GDM1 (cell line): ENCODE results near the gene SLC4A8.

Source experiments
- DNase-seq: peaks from one replicate; lab custom pipeline; 2025; lab: John Stamatoyannopoulos, UW

The SLC4A8 gene

DNA sequence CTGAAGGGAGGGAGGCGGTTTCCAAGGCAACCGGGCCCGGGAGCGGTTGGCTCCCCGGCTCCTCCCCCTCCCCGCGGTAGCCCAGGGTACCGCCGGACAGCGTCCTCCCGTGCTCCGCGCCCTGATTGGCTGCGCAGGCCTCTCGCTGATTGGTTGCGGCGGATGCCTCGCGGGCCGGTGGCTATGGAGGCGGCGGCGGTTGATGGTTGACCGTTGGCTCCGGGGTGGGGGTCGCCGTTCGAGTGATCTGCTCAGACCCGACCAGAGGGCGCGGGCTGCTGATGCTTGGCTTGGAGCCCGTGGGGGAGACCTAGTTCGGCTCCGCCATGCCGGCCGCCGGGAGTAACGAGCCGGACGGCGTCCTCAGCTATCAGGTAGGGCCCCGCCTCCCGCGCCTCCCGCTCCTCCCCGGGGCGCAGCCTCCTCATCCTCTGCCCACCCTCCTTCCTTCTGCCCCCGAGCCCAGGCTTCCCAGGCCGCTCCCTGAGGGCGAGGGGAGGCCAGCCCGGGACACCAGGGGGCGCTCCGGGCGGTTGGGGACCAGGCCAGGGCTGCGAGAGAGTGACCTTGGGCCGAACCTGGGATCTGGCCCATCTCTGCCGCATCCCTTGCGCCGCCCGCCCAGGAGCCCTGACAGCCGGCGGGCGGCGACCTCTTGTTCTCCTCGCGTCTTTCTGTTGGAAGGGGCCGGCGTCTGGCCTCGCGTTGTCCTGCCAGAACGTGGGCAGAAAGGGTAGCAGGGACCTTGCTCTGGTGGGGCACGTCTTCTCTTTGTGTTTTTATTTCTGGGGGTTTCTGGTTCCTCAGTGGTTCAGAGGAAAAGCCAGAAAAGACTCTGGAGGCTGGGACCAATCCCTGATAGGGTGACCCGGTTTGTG lies at the start of gene SLC4A8:
Gene SLC4A8 (plus strand): TSS at position 170 of the 878 bp plus-strand sequence. CDS start 157 bp downstream, at position 327.
- peak; percentile 73 for DNase-seq

DNA sequence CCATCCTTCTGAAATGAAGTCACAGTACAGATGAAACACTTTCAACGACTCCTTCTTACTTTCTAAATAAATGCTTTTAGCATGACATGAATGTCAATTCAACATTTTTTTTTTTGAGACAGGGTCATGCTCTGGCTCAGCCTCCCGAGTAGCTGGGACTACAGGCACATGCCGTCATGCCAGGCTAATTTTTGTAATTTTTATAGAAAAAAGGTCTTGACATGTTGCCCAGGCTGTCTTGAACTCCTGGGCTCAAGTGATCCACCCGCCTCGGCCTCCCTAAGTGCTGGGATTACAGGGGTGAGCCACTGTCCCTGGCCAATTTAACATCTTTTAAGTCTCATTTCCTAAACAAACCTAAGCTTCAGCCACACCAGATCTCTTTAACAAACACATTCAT lies 49.8 kb upstream of the SLC4A8 start:
- DNase-seq = no peak

DNA sequence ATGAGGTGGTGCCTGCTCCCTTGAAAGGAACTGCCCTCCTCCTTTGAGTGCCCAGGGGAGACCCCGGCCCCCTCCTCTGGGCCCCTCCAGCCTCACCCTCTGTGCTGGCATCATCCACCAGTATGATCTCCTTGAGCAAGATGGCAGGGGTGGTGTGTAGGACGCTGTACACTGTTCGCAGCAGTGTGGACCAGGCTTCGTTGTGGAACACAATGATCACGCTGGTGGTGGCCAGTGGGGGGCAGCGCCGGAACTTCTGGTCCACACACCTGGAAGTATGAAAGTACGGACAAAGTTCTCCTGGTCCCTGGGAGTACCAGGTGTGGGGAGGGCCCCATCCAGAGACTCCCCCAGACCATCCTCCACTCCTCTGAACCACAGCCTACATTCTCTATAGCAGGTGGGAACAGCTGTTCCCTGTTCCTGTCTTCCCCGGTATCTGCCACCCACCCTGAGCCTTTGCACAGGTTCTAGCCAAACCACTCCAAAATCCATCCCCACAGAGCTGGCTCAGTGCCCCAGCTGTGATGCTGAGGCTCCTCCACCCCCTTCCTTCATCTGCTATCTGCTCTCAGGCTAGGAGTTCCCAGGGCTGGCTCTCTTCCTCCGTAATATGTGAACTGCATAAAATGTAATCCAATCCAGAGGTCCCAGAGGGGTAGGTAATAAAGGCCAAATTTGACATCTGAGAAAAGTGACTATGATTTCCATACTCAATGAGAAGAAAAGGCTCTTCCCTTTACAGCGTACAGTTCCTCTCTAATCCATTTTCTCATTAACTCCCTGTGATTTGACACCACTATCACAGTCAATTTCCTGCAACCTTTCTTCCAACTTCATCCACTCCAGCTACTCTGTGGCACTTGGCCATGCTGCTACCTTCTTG lies 47.3 kb upstream of the SLC4A8 start:
- no peak for DNase-seq

DNA sequence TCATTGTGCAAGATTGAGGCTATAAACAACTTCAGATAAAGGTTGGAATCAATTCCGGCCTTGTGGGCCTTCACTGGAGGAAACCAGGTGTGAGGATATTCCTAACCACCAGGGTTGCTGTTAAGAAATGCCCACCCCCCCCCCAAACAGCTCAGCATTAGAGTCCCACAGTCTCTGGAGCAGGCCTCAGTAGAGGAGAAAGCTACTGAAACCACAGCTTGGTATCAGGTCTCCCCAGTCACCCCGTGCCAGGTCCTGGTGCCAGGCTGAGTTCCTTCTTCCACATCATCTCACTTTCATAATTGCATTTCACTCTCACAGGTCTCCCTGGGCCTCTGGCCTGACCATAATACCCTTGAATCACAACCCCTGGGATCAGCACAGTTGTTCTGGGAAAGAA lies 45.9 kb upstream of the SLC4A8 start:
- no peak for DNase-seq

DNA sequence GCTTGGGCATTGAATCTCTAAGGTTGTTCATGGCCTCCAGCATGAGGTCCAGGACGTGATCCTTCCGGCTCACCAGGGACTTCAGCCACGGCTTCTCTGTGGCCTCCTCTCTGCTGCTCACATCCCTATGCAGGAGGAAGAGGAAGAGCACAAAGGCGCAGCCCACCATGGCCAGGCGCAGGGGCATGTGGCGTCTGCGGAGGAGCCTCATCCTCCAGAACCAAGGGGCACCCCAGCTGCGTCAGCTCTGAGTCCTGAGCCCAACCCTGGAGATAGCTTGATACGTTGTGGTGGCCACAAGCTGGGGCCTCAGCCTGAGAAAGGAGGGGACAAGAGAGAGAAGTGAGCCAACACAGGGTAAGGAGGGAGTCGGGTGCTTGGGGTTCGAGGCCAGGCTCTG lies 45.1 kb upstream of the SLC4A8 start:
- DNase-seq = no peak

DNA sequence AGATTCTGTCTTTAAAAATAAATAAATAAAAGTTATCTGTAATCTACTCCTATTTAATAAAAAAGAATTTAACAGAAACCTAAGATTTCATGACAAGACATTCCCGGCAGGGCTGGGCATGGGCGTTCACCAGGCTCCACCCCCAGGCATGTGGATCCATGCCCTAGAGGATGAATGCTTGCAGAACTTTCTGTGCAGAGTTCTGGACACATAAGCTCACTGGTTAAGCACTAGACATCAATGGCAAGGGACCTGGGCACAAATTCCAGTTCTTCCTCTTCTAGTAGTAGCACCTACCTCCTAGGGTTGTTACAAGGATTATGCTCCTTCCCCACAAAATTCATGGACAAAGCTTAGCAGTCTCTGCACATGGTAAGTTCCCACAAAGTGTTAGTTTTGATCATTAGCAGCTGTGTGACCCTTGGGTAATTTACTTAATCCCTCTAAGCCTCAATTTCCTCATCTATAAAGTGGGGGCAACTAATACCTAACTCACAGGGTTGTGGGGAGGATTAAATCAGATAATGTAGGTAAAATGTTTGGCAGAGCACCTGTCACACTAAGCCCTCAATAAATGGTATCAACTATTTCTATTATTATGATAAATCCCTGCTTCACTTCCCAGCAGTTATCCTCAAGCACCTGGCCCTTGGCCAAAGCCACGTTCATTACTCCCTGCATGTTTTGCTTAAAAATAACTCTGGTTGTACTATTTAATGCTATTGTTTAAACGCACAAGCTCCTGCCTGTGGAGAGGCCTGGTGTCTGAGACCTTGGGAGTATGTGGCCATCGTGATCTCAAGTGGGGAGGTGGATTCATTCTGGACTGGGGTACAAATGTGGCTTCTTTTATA lies 43.2 kb upstream of the SLC4A8 start:
- no peak for DNase-seq

DNA sequence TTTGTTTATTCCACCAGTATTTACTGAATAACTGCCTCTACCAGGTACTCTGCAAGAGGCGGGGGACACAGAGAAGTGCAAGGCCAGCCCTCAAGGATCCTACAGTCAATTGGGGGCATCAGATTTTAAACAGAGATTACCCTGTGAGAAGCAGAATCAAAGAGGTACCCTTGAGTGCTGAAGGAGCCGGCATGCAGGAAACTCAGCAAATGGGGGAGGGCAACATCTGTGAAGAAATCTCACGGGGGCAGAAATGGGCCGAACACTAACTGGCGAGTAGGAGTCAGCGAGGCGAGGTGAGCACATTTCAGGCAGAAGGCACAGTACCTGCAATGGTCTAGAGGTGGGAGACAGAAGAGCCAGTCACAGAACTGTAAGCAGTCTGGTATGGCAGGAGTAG lies 42.5 kb upstream of the SLC4A8 start:
- DNase-seq = no peak

DNA sequence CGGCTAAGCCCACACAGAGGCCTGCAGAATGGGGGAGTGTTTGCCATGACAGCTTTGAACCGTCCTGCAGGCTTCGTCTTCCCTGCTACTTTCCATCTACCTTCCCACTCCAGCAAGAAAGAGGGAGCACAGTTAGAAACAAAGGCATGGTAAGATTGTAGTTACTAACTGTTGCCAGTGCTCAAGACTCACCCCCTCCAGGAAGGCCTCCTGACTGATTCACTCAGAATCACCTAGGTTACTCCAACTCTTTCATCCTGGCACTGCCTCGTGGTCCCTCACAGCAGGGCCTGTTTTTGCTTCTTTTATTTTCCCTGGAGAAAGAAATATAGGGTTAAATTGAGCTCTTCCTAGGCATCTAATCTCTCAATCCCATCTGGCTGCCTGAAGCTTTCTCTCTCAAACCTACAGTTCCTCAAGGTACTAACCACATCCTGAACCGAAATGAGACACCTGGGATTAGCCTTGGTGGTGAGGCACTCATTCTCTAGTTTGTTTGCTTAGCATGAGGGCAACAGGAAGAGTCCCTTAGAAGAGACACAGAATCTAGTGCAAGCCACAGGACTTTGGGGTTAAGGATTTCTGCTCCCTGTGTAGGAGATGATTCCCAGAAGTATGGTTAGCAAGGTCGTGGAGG lies 41.2 kb upstream of the SLC4A8 start:
- DNase-seq = peak; percentile 18

DNA sequence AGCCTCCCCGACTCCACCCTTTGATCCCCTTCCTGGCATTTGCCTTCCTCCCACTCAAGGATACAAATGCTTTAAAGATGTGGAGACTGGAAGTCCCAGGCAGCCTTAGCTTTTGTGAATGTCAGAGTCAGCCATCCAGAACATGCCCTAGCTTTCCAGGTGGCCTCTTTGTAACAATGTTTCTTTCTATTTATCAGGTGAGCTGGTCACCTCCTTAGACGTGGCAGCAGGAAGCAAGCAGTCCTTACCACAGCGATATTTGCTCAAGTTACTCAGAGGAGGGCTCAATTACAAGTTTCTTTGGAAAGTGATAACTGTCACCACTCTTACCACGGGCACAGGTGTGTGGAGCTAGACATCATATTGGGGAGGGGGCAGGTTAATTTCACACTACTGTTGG lies 38.3 kb upstream of the SLC4A8 start:
- no peak for DNase-seq

DNA sequence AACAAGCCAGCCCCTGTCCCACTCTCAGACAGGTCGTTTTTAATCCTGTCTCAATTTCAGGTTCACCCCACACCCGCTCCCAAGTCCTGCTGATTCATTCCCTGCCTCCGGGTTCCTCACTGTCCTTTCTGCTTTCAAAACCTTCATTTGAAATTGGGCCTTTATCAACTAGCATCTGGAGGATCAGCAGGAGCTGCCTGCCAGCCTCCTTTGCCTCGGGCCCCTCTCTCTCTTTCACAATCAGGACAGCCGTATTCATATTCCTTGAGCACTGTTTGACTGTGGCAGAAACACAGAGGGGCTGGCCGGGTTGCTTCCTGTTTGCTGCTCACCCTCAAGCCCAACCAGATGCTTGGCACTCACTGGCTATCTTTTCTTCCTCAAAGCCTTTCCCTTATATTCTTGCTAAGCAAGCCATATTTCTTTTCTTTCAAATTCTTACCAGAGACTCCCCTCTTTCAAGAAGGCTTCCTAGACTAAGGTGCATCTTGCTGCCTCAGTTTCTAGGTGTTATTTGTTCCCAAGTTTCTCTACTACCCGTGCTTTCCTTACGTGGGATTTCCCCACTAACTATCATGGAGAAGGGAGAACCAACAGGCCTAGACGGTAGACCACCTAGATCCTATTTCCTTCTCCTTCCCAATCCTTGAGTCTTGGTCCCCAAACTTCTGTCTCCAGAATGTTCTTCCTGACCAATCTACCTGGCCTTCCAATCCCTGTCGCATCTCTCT lies 36.4 kb upstream of the SLC4A8 start:
- DNase-seq = peak; percentile 49

DNA sequence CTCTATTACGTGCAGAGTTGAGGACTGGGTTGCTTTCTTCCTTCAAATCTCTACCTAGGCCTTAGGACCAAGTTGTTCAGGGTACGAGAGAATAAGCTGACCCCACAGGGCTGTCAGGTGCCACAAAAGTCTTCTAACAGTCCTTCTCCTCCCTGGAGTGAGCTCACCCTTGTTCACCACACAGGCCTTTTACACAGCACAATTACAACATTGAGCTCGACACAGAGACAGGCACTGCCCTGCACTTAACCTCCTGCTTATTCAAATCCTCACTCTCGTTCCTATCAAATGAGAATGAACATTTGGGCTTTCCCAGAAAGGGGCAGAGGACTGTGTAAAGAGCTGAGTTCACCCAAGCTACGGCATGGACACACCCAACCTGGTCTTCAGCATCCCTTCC lies 35.8 kb upstream of the SLC4A8 start:
- no peak for DNase-seq

DNA sequence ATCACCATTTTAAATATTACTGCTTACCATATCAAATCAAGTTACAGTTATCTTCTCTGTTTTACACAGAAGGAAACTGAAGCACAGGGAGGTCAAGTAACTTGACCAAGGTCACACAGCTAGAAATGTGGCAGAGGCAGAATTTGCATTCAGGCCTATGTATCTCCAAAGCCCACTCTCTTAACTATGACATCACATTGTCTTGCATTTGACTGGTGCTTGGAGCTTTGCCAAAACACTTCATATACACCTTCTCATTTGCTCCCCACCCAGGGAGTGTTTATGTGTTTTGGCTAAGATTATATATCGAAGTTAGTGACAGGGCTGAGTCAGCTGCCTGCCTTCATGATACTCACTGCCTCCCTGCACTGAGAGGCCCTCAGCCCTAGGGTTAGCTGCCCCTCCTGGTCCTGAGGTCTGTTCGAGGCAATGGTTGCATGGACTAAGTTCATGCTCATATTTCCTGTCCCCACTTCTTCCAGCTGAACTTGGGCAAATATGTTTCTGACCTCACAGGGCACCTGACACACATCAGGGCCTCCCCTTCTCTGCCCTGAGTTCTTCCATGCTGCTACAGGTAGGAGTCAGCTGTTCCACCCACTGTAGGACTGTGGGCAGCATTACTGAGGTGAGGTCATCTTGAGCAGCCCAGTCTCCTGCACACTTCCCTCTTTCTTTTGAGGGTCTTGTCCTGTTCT lies 35.2 kb upstream of the SLC4A8 start:
- no peak for DNase-seq

DNA sequence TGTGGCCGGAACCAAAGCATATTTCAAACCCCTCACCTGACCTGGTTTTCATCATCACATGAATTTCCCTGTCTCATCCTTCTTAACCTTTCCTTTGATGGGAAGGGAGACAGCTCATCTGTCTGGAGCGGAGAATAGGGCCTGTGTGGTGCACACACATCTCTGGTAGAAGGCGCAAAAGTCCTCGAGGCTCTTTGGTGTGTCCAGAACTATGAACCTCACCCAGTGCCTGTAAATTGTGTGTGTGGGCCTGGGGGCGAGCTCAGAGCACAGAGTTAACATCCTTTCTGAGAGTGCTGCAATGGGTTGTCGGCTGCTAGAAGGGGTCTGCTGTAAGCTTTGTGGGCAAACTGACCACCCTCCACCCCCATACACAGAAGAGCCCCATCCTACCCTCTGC lies 34.2 kb upstream of the SLC4A8 start:
- DNase-seq = no peak

DNA sequence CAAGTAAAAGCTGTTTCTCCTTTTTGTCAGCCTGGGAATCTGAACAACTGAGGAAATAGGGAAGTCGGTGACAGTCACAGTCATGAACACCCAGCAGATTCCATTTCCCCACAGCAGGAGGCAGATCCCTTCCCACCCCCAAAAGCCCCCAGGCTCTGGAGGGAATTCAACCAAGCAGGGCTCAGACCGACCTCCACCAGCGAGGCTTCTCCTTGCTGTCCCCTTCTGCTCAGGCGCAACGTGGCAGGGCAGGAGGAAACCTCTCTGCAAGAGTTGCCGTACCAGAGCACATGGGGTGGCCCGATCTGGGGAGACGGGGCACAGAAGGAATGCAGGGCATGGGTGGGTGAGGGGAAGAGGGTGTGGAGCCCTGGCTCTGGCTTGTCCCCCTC lies 33.7 kb upstream of the SLC4A8 start:
- DNase-seq = peak; percentile 62

DNA sequence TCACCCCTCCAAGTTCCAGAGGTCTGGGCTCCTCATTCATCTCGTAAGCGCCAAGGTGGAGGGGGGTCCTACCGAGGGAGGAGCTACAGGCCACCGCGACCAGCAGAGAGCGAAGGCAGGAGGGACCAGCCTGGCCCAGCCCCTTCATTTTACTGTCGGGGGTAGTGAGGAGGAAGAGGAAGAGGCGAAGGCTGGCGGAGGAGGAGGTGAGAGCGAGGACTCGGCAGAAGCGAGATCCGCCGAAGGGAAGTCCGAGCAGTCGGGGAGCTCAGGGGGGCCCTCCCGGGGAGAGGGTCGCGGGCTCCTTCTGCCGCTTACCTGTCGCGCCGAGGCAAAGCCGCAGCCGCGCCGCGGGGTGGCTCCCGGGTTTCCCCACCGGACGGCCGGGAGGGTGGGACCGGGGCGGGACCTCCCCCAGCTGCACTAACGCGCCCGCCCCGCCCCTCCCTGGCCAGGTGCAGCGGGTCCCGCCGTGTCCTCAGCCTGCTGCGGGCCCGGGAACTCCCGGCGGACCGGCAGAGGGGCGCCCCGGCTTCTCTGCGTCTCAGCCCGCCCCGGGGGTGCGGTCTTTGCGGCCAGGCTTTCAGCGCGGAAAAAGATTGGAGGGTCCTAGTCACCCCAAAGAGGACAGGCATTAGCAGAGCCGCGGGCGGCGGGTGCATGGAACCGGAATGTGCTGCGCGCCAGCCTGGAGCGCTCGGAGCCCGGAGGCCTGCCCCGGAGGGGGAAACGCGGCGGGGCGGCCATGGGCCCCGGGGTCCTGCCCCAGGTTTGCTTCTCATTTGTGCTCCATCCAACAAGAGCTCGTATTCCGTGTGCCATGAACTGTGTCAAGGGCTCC lies 33.1 kb upstream of the SLC4A8 start, which contains the start of gene GALNT6:
Gene GALNT6 (minus strand): TSS at position 124 of the 841 bp plus-strand sequence. CDS start 11,625 bp downstream, outside the sequence.
- peak; percentile 78 for DNase-seq

DNA sequence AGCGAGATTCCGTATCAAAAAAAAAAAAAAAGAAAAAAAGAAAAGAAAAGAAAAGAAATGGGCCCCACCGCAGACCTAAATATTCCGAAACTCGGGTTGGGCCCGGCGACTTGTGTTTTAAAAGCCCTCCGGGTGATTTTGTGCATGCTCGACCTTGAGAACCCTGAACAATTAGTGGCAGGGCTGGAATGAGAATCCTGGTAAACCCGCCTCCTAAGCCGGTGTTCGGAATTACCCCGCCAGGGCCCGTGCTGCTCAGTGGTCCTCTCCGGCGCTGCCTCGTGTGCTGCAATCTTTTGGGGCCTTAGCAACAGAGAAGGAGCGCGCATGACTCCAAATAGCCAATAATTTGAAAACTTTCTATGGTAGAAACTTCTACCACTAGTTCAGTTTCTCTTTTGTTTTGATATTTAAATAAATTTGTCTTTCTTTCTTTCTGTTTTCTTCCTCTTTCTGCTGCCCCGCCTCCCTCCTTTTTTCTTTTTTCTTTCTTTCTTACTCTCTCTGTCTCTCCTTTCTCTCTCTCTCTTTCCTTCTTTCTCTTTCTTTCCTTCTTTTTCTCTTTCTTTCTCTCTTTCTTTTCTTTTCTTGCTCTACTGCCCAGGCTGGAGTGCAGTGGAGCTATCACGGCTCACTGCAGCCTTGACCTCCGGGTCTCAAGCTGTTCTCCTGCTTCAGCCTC lies 31.9 kb upstream of the SLC4A8 start:
- DNase-seq = no peak

DNA sequence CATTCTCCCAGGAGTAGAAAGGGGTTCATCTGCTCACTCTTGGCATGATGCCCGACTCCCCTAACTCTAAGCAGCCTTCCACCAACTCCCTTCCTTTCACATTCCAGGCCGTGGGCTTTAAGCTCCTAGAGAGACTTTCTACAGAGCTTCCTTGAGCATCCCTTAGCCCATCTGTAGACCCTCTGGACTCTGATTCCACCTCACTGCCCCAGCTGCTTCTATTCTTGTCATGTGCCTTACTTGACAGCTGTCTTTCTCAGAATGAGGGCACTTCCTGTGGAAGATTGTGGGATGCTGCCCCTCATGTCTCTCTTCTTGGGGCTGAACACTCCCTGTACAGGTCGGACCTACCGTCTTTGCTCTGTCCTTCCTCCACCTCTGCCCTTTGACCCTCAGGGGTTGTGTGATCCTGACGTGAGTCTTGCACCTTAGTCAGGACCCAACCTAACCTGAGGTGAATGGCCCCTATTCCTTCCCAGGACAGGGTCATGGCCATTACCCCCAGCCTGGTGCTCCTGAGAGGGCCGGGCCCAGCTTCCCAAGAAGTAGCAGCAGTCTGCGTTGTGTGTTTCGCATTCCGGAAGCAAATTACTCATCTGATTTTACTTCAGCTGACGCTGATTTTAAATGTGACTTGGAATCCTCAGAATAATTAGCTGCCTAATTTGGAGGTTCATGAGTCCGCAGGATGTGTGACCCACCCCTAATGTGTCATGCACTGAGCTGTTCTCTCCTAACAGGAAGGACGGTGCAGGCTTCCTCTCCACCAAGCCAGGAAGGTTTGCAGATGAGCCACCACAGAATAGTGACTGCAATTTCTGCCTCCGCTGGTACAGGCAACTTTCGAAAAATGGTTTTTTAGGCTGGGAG lies 30.7 kb upstream of the SLC4A8 start:
- DNase-seq = peak; percentile 50
